ENCODE results near the gene GTPBP6.

Gene GTPBP6

GRCh38 chrX:274904-275475, 43.6 kb downstream of the GTPBP6 start:
- H3K36me3 ChIP-seq (ENCODE audit: low read length), result no peaks in the 10 kb centered on the region
- no peaks in the 10 kb centered on the region for H3K9me3 ChIP-seq (ENCODE audit: insufficient read depth, low read length)
- no peak overlapping the region for H2AFZ ChIP-seq (ENCODE audit: low read depth, low read length, severe bottlenecking)
- H3F3A ChIP-seq (ENCODE audit: insufficient read depth), result no peaks in the 10 kb centered on the region
- no peaks in the 10 kb centered on the region for H3K9me2 ChIP-seq (replicated peaks; ENCODE audit: insufficient read depth, low read length)
- no peaks in the 10 kb centered on the region for H4K20me1 ChIP-seq (ENCODE audit: low read depth, low read length)
- H3K4me3 ChIP-seq (ENCODE audit: insufficient read depth, low read length, poor library complexity, severe bottlenecking), result no peak overlapping the region
- H3K9ac ChIP-seq (ENCODE audit: low read length), result no peak overlapping the region
- H3K27me3 ChIP-seq (ENCODE audit: low read length), result no peaks in the 10 kb centered on the region
- no peak for TF ChIP-seq CTCF (IDR thresholded peaks at IDR 0.05; ENCODE audit: insufficient read depth, low read length, poor library complexity, severe bottlenecking)
- no peak for TF ChIP-seq EZH2phosphoT487 (conservative IDR thresholded peaks at IDR 0.05; ENCODE audit: low read length)
- H3K27ac ChIP-seq (ENCODE audit: low read depth, low read length), result no peak overlapping the region
- no peak overlapping the region for H3K4me2 ChIP-seq (ENCODE audit: low read depth, low read length, poor library complexity, severe bottlenecking)
- no peaks in the 10 kb centered on the region for H3K79me2 ChIP-seq (ENCODE audit: insufficient read depth, low read length)

- H3K4me2 ChIP-seq (ENCODE audit: low read depth, low read length, poor library complexity, severe bottlenecking), result no peak overlapping the region
- no peaks in the 10 kb centered on the region for H3K9me3 ChIP-seq (ENCODE audit: insufficient read depth, low read length)
- no peaks in the 10 kb centered on the region for H4K20me1 ChIP-seq (ENCODE audit: low read depth, low read length)
- no peaks in the 10 kb centered on the region for H3K79me2 ChIP-seq (ENCODE audit: insufficient read depth, low read length)
- H2AFZ ChIP-seq (ENCODE audit: low read depth, low read length, severe bottlenecking), result no peak overlapping the region
- no peaks in the 10 kb centered on the region for H3K36me3 ChIP-seq (ENCODE audit: low read length)
- H3K4me3 ChIP-seq (ENCODE audit: insufficient read depth, low read length, poor library complexity, severe bottlenecking), result no peak overlapping the region
- H3K9me2 ChIP-seq (replicated peaks; ENCODE audit: insufficient read depth, low read length), result no peaks in the 10 kb centered on the region
- no peak overlapping the region for H3K9ac ChIP-seq (ENCODE audit: low read length)
- TF ChIP-seq CTCF (IDR thresholded peaks at IDR 0.05; ENCODE audit: insufficient read depth, low read length, poor library complexity, severe bottlenecking), result no peak
- no peak for TF ChIP-seq EZH2phosphoT487 (conservative IDR thresholded peaks at IDR 0.05; ENCODE audit: low read length)
- H3K27me3 ChIP-seq (ENCODE audit: low read length), result no peaks in the 10 kb centered on the region
- no peak overlapping the region for H3K27ac ChIP-seq (ENCODE audit: low read depth, low read length)
- H3F3A ChIP-seq (ENCODE audit: insufficient read depth), result no peaks in the 10 kb centered on the region
Measured at GRCh38 chrX:270848-271367, 47.7 kb downstream of the GTPBP6 start.

GRCh38 chrX:267771-268261, 50.8 kb downstream of the GTPBP6 start:
- Histone ChIP-seq H3K79me2 (ENCODE audit: insufficient read depth, low read length) (no peaks in the 10 kb centered on the region), H3K9me3 (ENCODE audit: insufficient read depth, low read length) (no peaks in the 10 kb centered on the region), H3F3A (ENCODE audit: insufficient read depth) (no peaks in the 10 kb centered on the region), H3K9me2 (replicated peaks; ENCODE audit: insufficient read depth, low read length) (no peaks in the 10 kb centered on the region), H3K4me2 (ENCODE audit: low read depth, low read length, poor library complexity, severe bottlenecking) (no peak overlapping the region), H4K20me1 (ENCODE audit: low read depth, low read length) (no peaks in the 10 kb centered on the region), H3K36me3 (ENCODE audit: low read length) (no peaks in the 10 kb centered on the region), H2AFZ (ENCODE audit: low read depth, low read length, severe bottlenecking) (no peak overlapping the region), H3K9ac (ENCODE audit: low read length) (no peak overlapping the region), H3K27ac (ENCODE audit: low read depth, low read length) (no peak overlapping the region), H3K4me3 (ENCODE audit: insufficient read depth, low read length, poor library complexity, severe bottlenecking) (no peak overlapping the region), H3K27me3 (ENCODE audit: low read length) (no peaks in the 10 kb centered on the region)
- TF ChIP-seq CTCF (IDR thresholded peaks at IDR 0.05; ENCODE audit: insufficient read depth, low read length, poor library complexity, severe bottlenecking) (no peak), EZH2phosphoT487 (conservative IDR thresholded peaks at IDR 0.05; ENCODE audit: low read length) (no peak)

Data from SU-DHL-6 (cell line).